Measurements from ENCODE around the gene VSTM5. TPM values are rescaled to one million over a fixed set of nuclear protein-coding genes. Genes with fewer than 3 reads are reported as not detected.

Gene VSTM5
- total RNA-seq, 1 experiment from 2014 or later, result not detected

DNA sequence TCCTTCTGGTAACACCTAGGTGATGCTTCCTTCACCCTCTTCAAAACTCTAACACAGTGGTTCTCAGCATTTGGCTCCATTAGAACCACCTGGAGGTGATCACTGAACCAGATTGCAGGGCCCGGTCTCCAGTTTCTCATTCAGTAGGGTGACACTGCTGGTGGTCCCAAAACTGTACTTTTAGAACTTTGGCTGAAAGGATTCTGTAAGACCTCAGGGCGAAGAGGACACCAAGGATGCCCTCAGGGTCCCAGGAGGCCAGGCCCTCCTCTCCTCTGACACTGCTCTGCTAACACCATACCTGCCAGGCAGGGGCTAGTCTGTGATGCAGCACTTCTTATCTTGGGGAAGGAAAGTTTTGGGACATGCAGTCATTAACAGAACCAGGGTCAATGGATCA, 9.0 kb downstream of the VSTM5 start:
- Histone ChIP-seq H3K4ac (ENCODE audit: low read depth, low read length) (no peak overlapping the region), H3K27ac (ENCODE audit: insufficient read length, low read depth, low read length) (no peak overlapping the region), H3K56ac (ENCODE audit: insufficient read length, low read depth, low read length) (no peak overlapping the region), H2BK12ac (ENCODE audit: insufficient read length, low read depth, low read length) (no peak overlapping the region), H3K79me2 (ENCODE audit: insufficient read depth, low read length) (no peaks in the 10 kb centered on the region), H4K5ac (ENCODE audit: insufficient read length, low read depth, low read length) (no peak overlapping the region), H3K23me2 (ENCODE audit: insufficient read length, low read depth, low read length, poor library complexity, severe bottlenecking) (no peaks in the 10 kb centered on the region), H4K91ac (ENCODE audit: insufficient read length, low read depth, low read length) (no peak overlapping the region), H2BK5ac (ENCODE audit: insufficient read length, low read length) (no peak overlapping the region), H3K23ac (ENCODE audit: insufficient read length, low read depth, low read length) (no peak overlapping the region), H3K4me2 (ENCODE audit: insufficient read depth, insufficient read length, low read length) (no peak overlapping the region), H4K20me1 (ENCODE audit: control insufficient read depth, insufficient read depth, insufficient read length) (no peaks in the 10 kb centered on the region), H4K8ac (replicated peaks; ENCODE audit: insufficient read length, low read depth, low read length) (no peak overlapping the region), H2AK5ac (ENCODE audit: insufficient read length, low read length) (no peak overlapping the region), H3K27me3 (ENCODE audit: insufficient read depth, low read length) (no peaks in the 10 kb centered on the region), H2BK15ac (ENCODE audit: low read depth, low read length) (no peak overlapping the region), H3K4me1 (ENCODE audit: insufficient read depth, low read length) (no peaks in the 10 kb centered on the region), H3K14ac (ENCODE audit: insufficient read depth, low read length) (no peak overlapping the region), H2AFZ (ENCODE audit: low read length) (no peak overlapping the region), H3K79me1 (ENCODE audit: insufficient read depth, low read depth, low read length, poor library complexity, severe bottlenecking) (no peaks in the 10 kb centered on the region), H2BK20ac (ENCODE audit: low read depth, low read length, poor library complexity, severe bottlenecking) (no peak overlapping the region), H2BK120ac (ENCODE audit: low read depth, low read length, poor library complexity, severe bottlenecking) (no peak overlapping the region), H3T11ph (ENCODE audit: low read length) (no peak overlapping the region), H3K9ac (ENCODE audit: extremely low read depth, insufficient read length, low read length) (no peak overlapping the region), H3K18ac (ENCODE audit: insufficient read length, low read depth, low read length) (no peak overlapping the region), H3K9me3 (ENCODE audit: control insufficient read depth, low read depth, low read length) (no peaks in the 10 kb centered on the region)
- DNase-seq, result no peak
- H3K9me3 Mint-ChIP-seq, result no peaks in the 10 kb centered on the region
- H3K27ac Mint-ChIP-seq, result no peak overlapping the region
- H3K27me3 Mint-ChIP-seq (ENCODE audit: low read depth), result no peaks in the 10 kb centered on the region; the same call in 1 of the 2 replicates
- no peaks in the 10 kb centered on the region for H3K36me3 Mint-ChIP-seq (ENCODE audit: insufficient read depth in 1 of 3, low read depth in 3 of 3)
- WGBS (ENCODE audit: extremely low coverage, insufficient read length, low lambda C conversion rate), result no CpG with 5 or more reads among the region's 2 CpGs
- H3K4me3 Mint-ChIP-seq, result no peak overlapping the region
- TF ChIP-seq, protein P1, sequence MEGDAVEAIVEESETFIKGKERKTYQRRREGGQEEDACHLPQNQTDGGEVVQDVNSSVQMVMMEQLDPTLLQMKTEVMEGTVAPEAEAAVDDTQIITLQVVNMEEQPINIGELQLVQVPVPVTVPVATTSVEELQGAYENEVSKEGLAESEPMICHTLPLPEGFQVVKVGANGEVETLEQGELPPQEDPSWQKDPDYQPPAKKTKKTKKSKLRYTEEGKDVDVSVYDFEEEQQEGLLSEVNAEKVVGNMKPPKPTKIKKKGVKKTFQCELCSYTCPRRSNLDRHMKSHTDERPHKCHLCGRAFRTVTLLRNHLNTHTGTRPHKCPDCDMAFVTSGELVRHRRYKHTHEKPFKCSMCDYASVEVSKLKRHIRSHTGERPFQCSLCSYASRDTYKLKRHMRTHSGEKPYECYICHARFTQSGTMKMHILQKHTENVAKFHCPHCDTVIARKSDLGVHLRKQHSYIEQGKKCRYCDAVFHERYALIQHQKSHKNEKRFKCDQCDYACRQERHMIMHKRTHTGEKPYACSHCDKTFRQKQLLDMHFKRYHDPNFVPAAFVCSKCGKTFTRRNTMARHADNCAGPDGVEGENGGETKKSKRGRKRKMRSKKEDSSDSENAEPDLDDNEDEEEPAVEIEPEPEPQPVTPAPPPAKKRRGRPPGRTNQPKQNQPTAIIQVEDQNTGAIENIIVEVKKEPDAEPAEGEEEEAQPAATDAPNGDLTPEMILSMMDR (conservative IDR thresholded peaks at IDR 0.05), result no peak
- H3K4me1 Mint-ChIP-seq, result peaks cover 0 to 7% of the 10 kb centered on the region in 2 experiments; a peak in 2 of 4 replicates
